Breast epithelium (tissue), 4 donors: ENCODE measurements around the gene CYB5A. TPM values are rescaled to one million over a fixed set of nuclear protein-coding genes. Genes with fewer than 3 reads are reported as not detected.

Source experiments
- DNase-seq, 2 donors: peaks; one replicate each; pipeline ENCODE4 v3.0.0-alpha.2; 2019; ENCODE audit warnings: low spot score in 2 of 2
- H3K27ac ChIP-seq, 2 donors: fragments of 200-600 bp; sonication (generic) in 1 of 2; one replicate each; pipeline ENCODE4 v1.5.1; 2016 to 2019; ENCODE audit warnings: mild to moderate bottlenecking in 1 of 2
- H3K27me3 ChIP-seq, 2 donors: fragments of 200-600 bp; sonication (generic) in 1 of 2; one replicate each; pipeline versions ENCODE4 v1.5.1 to v1.6.0; 2017 to 2019; ENCODE audit warnings: control low read depth in 1 of 2, mild to moderate bottlenecking in 1 of 2
- H3K36me3 ChIP-seq: fragments of 200-600 bp; one replicate; pipeline ENCODE4 v1.5.1; 2019
- H3K4me1 ChIP-seq, 2 donors: fragments of 200-600 bp; sonication (generic); one replicate each; pipeline ENCODE4 v1.5.1; 2016 to 2019; ENCODE audit warnings: control low read depth in 1 of 2
- H3K4me3 ChIP-seq, 3 donors: fragments of 200-600 bp; sonication (generic); 1 replicate in 2 of 3; 2 replicates in 1 of 3; pipeline ENCODE4 v1.5.1; 2016 to 2019; ENCODE audit warnings: mild to moderate bottlenecking in 3 of 3, moderate library complexity in 2 of 3
- H3K9me3 ChIP-seq, 2 donors: fragments of 200-600 bp; sonication (generic) in 1 of 2; one replicate each; pipeline ENCODE4 v1.5.1; 2016 to 2019; ENCODE audit warnings: control low read depth in 1 of 2
- POLR2A ChIP-seq: fragments of 450-650 bp; IDR thresholded peaks from one replicate; pipeline ENCODE4 v1.6.1; 2016; ENCODE audit warnings: antibody characterized with exemption, mild to moderate bottlenecking, moderate library complexity
- POLR2AphosphoS5 ChIP-seq, 3 donors: sonication (generic); formaldehyde crosslinking; IDR thresholded peaks; one replicate each; pipeline ENCODE4 v1.6.1; 2017; ENCODE audit warnings: antibody characterized with exemption in 3 of 3
- intact Hi-C: fragments of 100-400 bp; cut with DNase I; formaldehyde crosslinking; loops from one replicate; pipeline ENCODE4 v1.15.1; 2023; ENCODE audit warnings: low total_unique reads
- total RNA-seq, 3 donors: library from RNA; depleted of rRNA; stranded (reverse); fragments of >200 nt; gene quantifications; one replicate each; pipeline ENCODE4 v1.1.0, GENCODE V29; 2016
- TF ChIP-seq, protein P1 (sequence below), 3 donors: fragments of 450-650 bp; IDR thresholded peaks; one replicate each; pipeline ENCODE4 v1.5.1; 2016 to 2017; ENCODE audit warnings: antibody characterized with exemption in 3 of 3, mild to moderate bottlenecking in 3 of 3, moderate library complexity in 3 of 3

The CYB5A gene, protein sequence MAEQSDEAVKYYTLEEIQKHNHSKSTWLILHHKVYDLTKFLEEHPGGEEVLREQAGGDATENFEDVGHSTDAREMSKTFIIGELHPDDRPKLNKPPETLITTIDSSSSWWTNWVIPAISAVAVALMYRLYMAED
- 100 to 1,000 TPM; 185 to 646 (median 300) TPM for total RNA-seq

DNA sequence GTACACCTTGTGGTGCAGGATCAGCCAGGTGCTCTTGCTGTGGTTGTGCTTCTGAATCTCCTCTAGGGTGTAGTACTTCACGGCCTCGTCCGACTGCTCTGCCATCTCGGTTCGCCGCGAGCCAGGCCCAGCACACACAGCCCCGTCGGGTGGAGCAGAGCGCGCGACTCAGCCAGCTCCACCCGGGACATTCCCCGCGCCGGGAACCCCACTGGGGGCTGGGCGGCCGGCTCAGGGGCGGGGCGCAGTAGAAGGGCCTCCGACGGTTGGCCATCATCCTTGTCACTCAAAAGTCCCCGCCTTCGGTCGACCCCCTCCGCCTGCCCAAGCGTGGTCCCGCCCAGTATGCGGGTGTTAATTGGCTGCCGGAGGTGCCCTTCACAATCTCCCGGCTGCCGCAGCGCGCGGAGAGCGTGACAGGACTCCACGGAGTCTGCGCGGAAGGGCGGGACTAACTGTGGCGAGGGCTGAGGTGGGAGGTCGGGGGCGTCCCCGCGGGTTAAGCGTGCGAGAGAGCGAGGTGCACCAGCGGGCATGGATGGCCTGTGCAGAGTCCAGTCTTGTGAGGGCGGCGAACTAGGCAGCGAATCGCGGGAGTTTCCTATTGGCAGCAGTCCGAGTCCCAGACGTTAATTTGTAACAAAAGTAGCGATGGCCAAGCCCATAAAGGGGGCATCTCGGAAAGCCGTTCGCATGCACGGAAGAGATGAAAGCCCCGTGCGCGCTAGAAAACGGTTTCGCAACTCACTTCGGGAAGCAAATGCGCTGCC is at the start of gene CYB5A:
CYB5A (minus strand) TSS at position 193 of the 770 bp plus-strand sequence; CDS start at position 105, 88 bp downstream.
- H3K4me3 ChIP-seq: peak within 1 kb of the TSS; percentile 78 to 96 (median 85)
- intact Hi-C loops: no loop called here
- TF ChIP-seq POLR2A: no peak
- peak; percentile 40 to 76 (median 49) for TF ChIP-seq POLR2AphosphoS5 (IDR thresholded peaks at IDR 0.05)
- TF ChIP-seq, protein P1, sequence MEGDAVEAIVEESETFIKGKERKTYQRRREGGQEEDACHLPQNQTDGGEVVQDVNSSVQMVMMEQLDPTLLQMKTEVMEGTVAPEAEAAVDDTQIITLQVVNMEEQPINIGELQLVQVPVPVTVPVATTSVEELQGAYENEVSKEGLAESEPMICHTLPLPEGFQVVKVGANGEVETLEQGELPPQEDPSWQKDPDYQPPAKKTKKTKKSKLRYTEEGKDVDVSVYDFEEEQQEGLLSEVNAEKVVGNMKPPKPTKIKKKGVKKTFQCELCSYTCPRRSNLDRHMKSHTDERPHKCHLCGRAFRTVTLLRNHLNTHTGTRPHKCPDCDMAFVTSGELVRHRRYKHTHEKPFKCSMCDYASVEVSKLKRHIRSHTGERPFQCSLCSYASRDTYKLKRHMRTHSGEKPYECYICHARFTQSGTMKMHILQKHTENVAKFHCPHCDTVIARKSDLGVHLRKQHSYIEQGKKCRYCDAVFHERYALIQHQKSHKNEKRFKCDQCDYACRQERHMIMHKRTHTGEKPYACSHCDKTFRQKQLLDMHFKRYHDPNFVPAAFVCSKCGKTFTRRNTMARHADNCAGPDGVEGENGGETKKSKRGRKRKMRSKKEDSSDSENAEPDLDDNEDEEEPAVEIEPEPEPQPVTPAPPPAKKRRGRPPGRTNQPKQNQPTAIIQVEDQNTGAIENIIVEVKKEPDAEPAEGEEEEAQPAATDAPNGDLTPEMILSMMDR (IDR thresholded peaks at IDR 0.05): peak in 2 of 3 donors; percentile 16
- DNase-seq: peak; percentile 95 to 98
- H3K36me3 ChIP-seq: no peaks in the 10 kb centered on the region
- H3K27ac ChIP-seq: peak within 1 kb of the TSS; percentile 65 to 86
- H3K27me3 ChIP-seq: no peaks in the 10 kb centered on the region
- peaks cover 3 to 5% of the 10 kb centered on the region in 2 donors for H3K4me1 ChIP-seq
- H3K9me3 ChIP-seq: no peaks in the 10 kb centered on the region

DNA sequence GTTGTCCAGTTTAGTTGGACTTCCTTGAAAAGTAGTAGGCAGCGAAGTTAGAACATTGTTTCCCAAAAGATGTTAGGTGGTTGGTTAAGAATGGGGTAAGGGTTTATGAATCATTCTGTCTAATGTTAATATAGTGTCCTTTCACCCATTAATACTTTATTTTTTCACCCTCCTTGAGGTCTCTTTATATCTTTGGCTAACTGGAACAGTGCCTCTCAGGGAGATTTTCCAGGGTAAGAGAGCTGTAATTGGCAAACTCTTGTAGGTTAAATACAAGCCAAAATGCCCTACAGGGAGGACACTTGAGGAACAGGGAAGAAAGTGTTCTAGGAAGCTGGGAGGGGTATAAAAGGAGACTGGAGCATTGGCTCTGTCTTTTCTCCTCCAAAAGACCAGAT is 46.1 kb upstream of the CYB5A start:
- TF ChIP-seq POLR2AphosphoS5 (IDR thresholded peaks at IDR 0.05) (no peak), POLR2A (no peak)
- TF ChIP-seq, protein P1 (IDR thresholded peaks at IDR 0.05): no peak
- no peak for DNase-seq
- Histone ChIP-seq H3K27ac (no peak overlapping the region), H3K4me3 (no peak overlapping the region), H3K4me1 (no peaks in the 10 kb centered on the region), H3K36me3 (no peaks in the 10 kb centered on the region), H3K27me3 (no peaks in the 10 kb centered on the region), H3K9me3 (no peaks in the 10 kb centered on the region)
- intact Hi-C loops: loop anchor here (10.0 kb wide), 1 partner anchor 143 kb away; no protein-coding TSS in a partner anchor

DNA sequence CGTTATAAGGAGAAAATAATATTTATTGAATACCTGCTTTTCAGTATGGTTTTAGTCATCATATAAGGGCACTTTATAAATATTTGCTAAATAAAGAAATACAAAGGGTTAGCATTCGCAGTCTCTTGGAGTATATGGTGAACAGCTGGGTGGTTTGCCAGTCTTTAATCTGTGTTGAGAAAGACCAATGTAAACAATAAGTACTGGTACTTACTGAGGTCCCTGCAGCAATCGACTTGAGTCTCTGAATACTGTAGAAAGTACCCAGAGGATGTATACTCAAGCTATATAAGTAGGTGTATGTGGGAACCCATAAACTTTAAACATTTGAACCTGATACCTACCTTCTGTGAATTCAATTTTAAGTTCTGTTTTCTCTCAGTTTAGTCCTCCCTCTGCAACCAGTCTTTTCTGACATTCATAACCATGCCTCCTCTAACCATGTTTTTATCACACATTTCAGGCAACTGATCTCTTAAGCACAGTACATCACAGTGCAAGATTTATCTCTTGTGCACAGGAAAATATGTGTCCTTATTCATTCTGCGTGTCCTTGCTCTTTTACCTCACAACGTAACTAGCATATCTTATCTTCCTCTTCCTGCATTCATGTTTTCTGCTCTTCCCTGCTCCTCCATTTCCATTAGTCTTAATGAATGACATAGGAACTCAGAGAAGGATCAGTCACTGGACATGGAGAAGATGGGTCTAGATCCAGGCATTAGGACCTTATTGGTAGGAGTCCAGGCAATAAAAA is 45.6 kb upstream of the CYB5A start:
- intact Hi-C loops: loop anchor here (10.0 kb wide), 1 partner anchor 143 kb away; no protein-coding TSS in a partner anchor
- no peaks in the 10 kb centered on the region for H3K36me3 ChIP-seq
- H3K9me3 ChIP-seq: no peaks in the 10 kb centered on the region
- no peak overlapping the region for H3K27ac ChIP-seq
- no peaks in the 10 kb centered on the region for H3K27me3 ChIP-seq
- no peak for DNase-seq
- H3K4me3 ChIP-seq: no peak overlapping the region
- TF ChIP-seq POLR2AphosphoS5 (IDR thresholded peaks at IDR 0.05): no peak
- TF ChIP-seq POLR2A: no peak
- TF ChIP-seq, protein P1 (IDR thresholded peaks at IDR 0.05): no peak
- no peaks in the 10 kb centered on the region for H3K4me1 ChIP-seq

DNA sequence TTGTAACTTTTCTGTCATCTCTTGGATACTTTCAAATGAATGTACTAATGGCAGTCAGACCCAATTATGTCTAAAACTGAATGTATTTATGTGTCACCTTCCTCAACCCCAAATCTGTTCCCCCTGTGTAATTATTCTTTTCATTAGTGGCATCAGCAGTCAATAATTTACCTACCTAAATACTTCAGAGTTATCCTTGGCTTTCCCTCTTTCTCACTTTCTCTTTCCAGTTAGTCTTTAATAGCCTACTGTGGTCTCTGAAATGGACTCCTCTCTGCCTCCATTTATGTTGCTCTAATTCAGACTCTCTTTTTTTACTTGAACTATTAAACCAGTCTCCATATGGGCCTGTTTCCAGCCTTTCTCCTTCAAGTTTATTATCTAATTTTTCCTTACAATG is 44.9 kb upstream of the CYB5A start:
- Histone ChIP-seq H3K27ac (no peak overlapping the region), H3K9me3 (no peaks in the 10 kb centered on the region), H3K27me3 (no peaks in the 10 kb centered on the region), H3K4me1 (no peaks in the 10 kb centered on the region), H3K4me3 (no peak overlapping the region), H3K36me3 (no peaks in the 10 kb centered on the region)
- intact Hi-C loops: loop anchor here (10.0 kb wide), 1 partner anchor 142 kb away; no protein-coding TSS in a partner anchor
- no peak for DNase-seq
- TF ChIP-seq POLR2A: no peak
- no peak for TF ChIP-seq POLR2AphosphoS5 (IDR thresholded peaks at IDR 0.05)
- TF ChIP-seq, protein P1 (IDR thresholded peaks at IDR 0.05): no peak
